WI38 (cell line): Measurements from ENCODE around the gene SSNA1.

Source experiments
- H3K4me3 ChIP-seq: 2 replicates; pipeline ENCODE4 v1.5.1; 2011; ENCODE audit warnings: low read depth, mild to moderate bottlenecking, control low read depth, low read length
- TF ChIP-seq, protein P1 (sequence below): IDR thresholded peaks from 2 replicates; pipeline ENCODE4 v1.5.1; 2012; ENCODE audit warnings: low read depth, mild to moderate bottlenecking, control low read depth, low read length

Gene SSNA1

DNA sequence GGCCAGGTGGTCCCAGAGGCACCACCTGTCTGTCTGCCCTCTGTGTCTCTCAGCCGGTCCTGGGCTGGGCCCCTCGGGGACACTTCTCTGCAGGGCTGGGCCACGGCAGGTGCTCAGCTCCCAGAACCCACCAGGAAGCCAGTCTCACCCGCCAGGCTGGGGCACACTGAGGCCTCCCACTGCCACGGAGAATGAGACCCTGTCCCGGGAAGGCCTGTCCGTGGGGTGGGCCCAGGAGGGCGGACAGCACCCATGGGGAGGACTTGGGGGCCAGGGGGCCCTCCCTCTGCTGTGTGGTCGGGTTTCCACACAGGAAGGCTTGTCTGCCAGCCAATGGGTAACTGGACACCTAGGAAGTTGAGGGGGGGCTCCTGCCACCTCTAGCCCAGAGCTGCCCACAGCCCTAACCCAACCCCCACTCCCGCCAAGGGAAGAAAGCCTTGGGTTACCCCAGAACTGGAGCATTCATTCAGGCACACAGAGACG, 48.5 kb downstream of the SSNA1 start:
- H3K4me3 ChIP-seq = no peak overlapping the region
- TF ChIP-seq, protein P1, sequence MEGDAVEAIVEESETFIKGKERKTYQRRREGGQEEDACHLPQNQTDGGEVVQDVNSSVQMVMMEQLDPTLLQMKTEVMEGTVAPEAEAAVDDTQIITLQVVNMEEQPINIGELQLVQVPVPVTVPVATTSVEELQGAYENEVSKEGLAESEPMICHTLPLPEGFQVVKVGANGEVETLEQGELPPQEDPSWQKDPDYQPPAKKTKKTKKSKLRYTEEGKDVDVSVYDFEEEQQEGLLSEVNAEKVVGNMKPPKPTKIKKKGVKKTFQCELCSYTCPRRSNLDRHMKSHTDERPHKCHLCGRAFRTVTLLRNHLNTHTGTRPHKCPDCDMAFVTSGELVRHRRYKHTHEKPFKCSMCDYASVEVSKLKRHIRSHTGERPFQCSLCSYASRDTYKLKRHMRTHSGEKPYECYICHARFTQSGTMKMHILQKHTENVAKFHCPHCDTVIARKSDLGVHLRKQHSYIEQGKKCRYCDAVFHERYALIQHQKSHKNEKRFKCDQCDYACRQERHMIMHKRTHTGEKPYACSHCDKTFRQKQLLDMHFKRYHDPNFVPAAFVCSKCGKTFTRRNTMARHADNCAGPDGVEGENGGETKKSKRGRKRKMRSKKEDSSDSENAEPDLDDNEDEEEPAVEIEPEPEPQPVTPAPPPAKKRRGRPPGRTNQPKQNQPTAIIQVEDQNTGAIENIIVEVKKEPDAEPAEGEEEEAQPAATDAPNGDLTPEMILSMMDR = no peak

DNA sequence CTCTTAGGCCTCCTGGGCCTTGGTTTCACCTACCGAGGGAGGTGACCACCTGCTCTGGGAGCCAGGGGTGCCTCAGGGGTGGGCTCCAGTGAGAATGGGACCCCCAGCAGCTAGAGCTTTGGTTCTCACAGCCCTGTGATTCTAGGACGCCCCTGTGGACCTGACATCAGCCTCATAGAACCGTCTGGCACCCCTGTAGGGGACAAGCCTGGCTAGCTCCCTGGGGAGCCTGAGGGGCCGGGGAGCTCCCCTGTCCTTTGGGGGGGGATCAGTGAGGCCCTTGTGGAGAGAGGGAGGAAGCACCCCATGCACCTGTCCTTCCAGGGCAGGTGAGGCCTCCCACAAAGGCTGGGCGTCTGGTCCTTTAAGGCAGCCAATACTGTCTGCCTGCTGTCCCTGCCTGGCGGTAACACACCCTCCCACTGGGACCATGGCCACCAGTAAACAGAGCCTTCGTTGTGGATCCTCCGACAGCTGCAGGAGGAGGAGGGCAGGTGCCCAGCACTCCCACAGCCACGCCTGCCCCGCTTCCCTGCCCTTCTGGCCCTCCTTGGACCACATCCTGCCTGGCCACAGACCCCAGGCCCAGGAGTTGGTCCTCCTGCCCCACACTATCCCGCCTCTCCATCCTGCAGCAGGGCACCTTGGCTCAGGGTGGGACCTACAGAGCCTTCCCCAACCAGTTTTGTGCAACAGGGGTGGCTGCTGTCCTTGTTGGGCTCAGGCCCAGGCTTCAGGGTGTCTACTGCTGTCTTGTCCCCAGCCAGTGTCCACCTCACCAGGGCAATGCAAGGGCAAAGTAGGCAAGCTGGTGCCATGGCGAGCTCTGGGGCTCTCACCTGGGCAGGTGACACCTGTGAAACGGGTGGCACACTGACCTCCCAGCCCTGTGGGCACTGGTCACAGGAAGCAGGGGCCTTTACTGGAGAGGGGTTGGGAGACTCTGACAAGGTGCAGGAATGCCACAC, 49.6 kb downstream of the SSNA1 start:
- TF ChIP-seq, protein P1 = no peak
- no peak overlapping the region for H3K4me3 ChIP-seq

GRCh38 chr9:137239541-137240200, 51.2 kb downstream of the SSNA1 start:
- peak overlapping the region; percentile 67 for H3K4me3 ChIP-seq
